WTC11 (cell line): ENCODE results near the gene SLC9A3. TPM values are rescaled to one million over a fixed set of nuclear protein-coding genes. Genes with fewer than 3 reads are reported as not detected.

Experiments
- ATAC-seq: fragments of 200-7000 bp; cut with Tn5 transposase; 2 replicates; pipeline ENCODE4 v1.10.0; 2021; ENCODE audit warnings: mild to moderate bottlenecking, moderate library complexity
- CTCF ChIA-PET: fragments of 300-600 bp; sonication (Branson Sonifier 250); formaldehyde crosslinking; loops from one replicate; lab custom pipeline; 2021; ENCODE audit warnings: antibody characterized with exemption; lab: Charles Lee
- POLR2A ChIA-PET: fragments of 350-600 bp; sonication (Branson Sonifier 250); formaldehyde crosslinking; loops from one replicate; lab custom pipeline; 2021; ENCODE audit warnings: antibody characterized with exemption; lab: Charles Lee
- DNase-seq: peaks from one replicate; pipeline ENCODE4 v3.0.0; 2021; ENCODE audit warnings: low spot score
- H3K27ac Mint-ChIP-seq: 2 replicates; pipeline ENCODE4 v1.8.0; 2021; ENCODE audit warnings: mixed read lengths
- H3K27me3 Mint-ChIP-seq: 2 replicates; pipeline ENCODE4 v1.8.0; 2021; ENCODE audit warnings: low read depth, mild to moderate bottlenecking, moderate library complexity, mixed read lengths
- H3K36me3 Mint-ChIP-seq: 2 replicates; pipeline ENCODE4 v1.8.0; 2021; ENCODE audit warnings: mixed read lengths
- H3K4me1 Mint-ChIP-seq: 2 replicates; pipeline ENCODE4 v1.8.0; 2022; ENCODE audit warnings: mixed read lengths
- H3K4me3 Mint-ChIP-seq: 2 replicates; pipeline ENCODE4 v1.8.0; 2021; ENCODE audit warnings: mild to moderate bottlenecking, moderate library complexity, mixed read lengths
- H3K9me3 Mint-ChIP-seq: 2 replicates; pipeline ENCODE4 v1.8.0; 2021; ENCODE audit warnings: mixed read lengths
- AFF4 ChIP-seq: sonication (generic); formaldehyde crosslinking; IDR thresholded peaks from 2 replicates; pipeline ENCODE4 v1.8.1; 2023; ENCODE audit warnings: mild to moderate bottlenecking, missing genetic modification reagents, borderline replicate concordance
- ATF1 ChIP-seq: sonication (generic); formaldehyde crosslinking; IDR thresholded peaks from 2 replicates; pipeline ENCODE4 v1.8.1; 2023; ENCODE audit warnings: mild to moderate bottlenecking, moderate library complexity, missing genetic modification reagents
- ATF6 ChIP-seq: sonication (generic); formaldehyde crosslinking; IDR thresholded peaks from 2 replicates; pipeline ENCODE4 v1.8.1; 2023; ENCODE audit warnings: mild to moderate bottlenecking, missing genetic modification reagents
- ELF4 ChIP-seq: sonication (generic); formaldehyde crosslinking; IDR thresholded peaks from 2 replicates; pipeline ENCODE4 v1.8.1; 2022; ENCODE audit warnings: low read depth, mild to moderate bottlenecking, moderate library complexity, missing genetic modification reagents
- FOXP4 ChIP-seq: sonication (generic); formaldehyde crosslinking; IDR thresholded peaks from 2 replicates; pipeline ENCODE4 v1.8.0; 2022; ENCODE audit warnings: mild to moderate bottlenecking, missing genetic modification reagents
- GABPB1 ChIP-seq: sonication (generic); formaldehyde crosslinking; IDR thresholded peaks from 2 replicates; pipeline ENCODE4 v1.8.1; 2023; ENCODE audit warnings: mild to moderate bottlenecking, missing genetic modification reagents
- GRHL2 ChIP-seq: fragments of 250-450 bp; sonication (Bioruptor Pico); IDR thresholded peaks from 2 replicates; pipeline ENCODE4 v1.8.0; 2022; ENCODE audit warnings: mild to moderate bottlenecking, moderate library complexity; ENCODE audit not compliant: insufficient replicate concordance, severe bottlenecking
- JAZF1 ChIP-seq: fragments of 250-450 bp; sonication (Bioruptor Pico); IDR thresholded peaks from 2 replicates; pipeline ENCODE4 v1.9.0; 2021; ENCODE audit warnings: moderate library complexity, mild to moderate bottlenecking, inconsistent platforms
- MYBL2 ChIP-seq: sonication (generic); formaldehyde crosslinking; IDR thresholded peaks from 2 replicates; pipeline ENCODE4 v1.8.1; 2023; ENCODE audit warnings: mild to moderate bottlenecking, moderate library complexity, missing genetic modification reagents
- NR3C1 ChIP-seq: sonication (generic); formaldehyde crosslinking; conservative IDR thresholded peaks from 2 replicates; pipeline ENCODE4 v1.8.1; 2023; ENCODE audit warnings: low read depth, mild to moderate bottlenecking, missing genetic modification reagents
- PRDM15 ChIP-seq: sonication (generic); formaldehyde crosslinking; IDR thresholded peaks from 2 replicates; pipeline ENCODE4 v1.8.0; 2022; ENCODE audit warnings: missing genetic modification reagents
- PREB ChIP-seq: sonication (generic); formaldehyde crosslinking; IDR thresholded peaks from 2 replicates; pipeline ENCODE4 v1.8.1; 2022; ENCODE audit warnings: mild to moderate bottlenecking, missing genetic modification reagents, moderate library complexity, borderline replicate concordance
- SOX15 ChIP-seq: fragments of 250-450 bp; sonication (Bioruptor Pico); IDR thresholded peaks from 2 replicates; pipeline ENCODE4 v1.9.0; 2021; ENCODE audit warnings: mild to moderate bottlenecking
- STAT6 ChIP-seq: sonication (generic); formaldehyde crosslinking; conservative IDR thresholded peaks from 2 replicates; pipeline ENCODE4 v1.8.1; 2023; ENCODE audit warnings: mild to moderate bottlenecking, low read depth, missing genetic modification reagents, moderate library complexity
- ZMAT4 ChIP-seq: fragments of 250-450 bp; sonication (Bioruptor Pico); IDR thresholded peaks from 2 replicates; pipeline ENCODE4 v1.9.0; 2021; ENCODE audit warnings: mild to moderate bottlenecking
- ZNF317 ChIP-seq: sonication (generic); formaldehyde crosslinking; IDR thresholded peaks from 2 replicates; pipeline ENCODE4 v1.8.1; 2023; ENCODE audit warnings: low read depth, mild to moderate bottlenecking, moderate library complexity, missing genetic modification reagents, borderline replicate concordance
- ZSCAN18 ChIP-seq: fragments of 250-450 bp; sonication (Bioruptor Pico); IDR thresholded peaks from 2 replicates; pipeline ENCODE4 v2.1.2; 2022; ENCODE audit warnings: mild to moderate bottlenecking, moderate library complexity
- total RNA-seq: library from RNA; stranded (reverse); gene quantifications from 3 replicates; pipeline ENCODE4 v1.2.3, GENCODE V29; 2021

Gene SLC9A3
- total RNA-seq, 1 experiment from 2014 or later, result 1.6 TPM

GRCh38 chr5:429453-430188 lies 94.6 kb downstream of the SLC9A3 start:
- DNase-seq (no peak), ATAC-seq (no peak)
- peaks cover 4% of the 10 kb centered on the region; the same call in 1 of the 2 replicates for H3K4me1 Mint-ChIP-seq
- H3K4me3 Mint-ChIP-seq, result no peak overlapping the region
- POLR2A ChIA-PET, result no interaction called here
- no peaks in the 10 kb centered on the region for H3K27me3 Mint-ChIP-seq
- H3K27ac Mint-ChIP-seq, result no peak overlapping the region; the same call in 1 of the 2 replicates
- H3K9me3 Mint-ChIP-seq, result peaks cover 18% of the 10 kb centered on the region
- TF ChIP-seq ZSCAN18 (CRISPR knock-in tag), result no peak
- TF ChIP-seq PRDM15 (CRISPR knock-in tag), result no peak
- no peak for TF ChIP-seq ELF4 (CRISPR knock-in tag)
- TF ChIP-seq ATF6 (CRISPR knock-in tag), result no peak
- no peak for TF ChIP-seq NR3C1
- TF ChIP-seq ZMAT4, result no peak
- no peak for TF ChIP-seq AFF4 (CRISPR knock-in tag)
- TF ChIP-seq FOXP4 (CRISPR knock-in tag), result no peak
- TF ChIP-seq ATF1 (CRISPR knock-in tag), result no peak
- TF ChIP-seq PREB (CRISPR knock-in tag), result no peak
- TF ChIP-seq JAZF1 (CRISPR knock-in tag), result no peak
- no peak for TF ChIP-seq MYBL2 (CRISPR knock-in tag)
- no peak for TF ChIP-seq STAT6
- no peak for TF ChIP-seq SOX15 (CRISPR knock-in tag)
- no peak for TF ChIP-seq GRHL2 (CRISPR knock-in tag)
- no peak for TF ChIP-seq ZNF317 (CRISPR knock-in tag)
- TF ChIP-seq GABPB1 (CRISPR knock-in tag), result no peak
- peaks cover 3% of the 10 kb centered on the region; the same call in 1 of the 2 replicates for H3K36me3 Mint-ChIP-seq
- CTCF ChIA-PET, result interaction anchor here (0.7 to 8.8 kb wide), 10 partner anchors 10 to 443 kb away, joined by 3 to 73 read pairs (median 11); partner anchors contain the start of gene AHRR
